ENCODE data around the gene RNF26.

Gene RNF26

GRCh38 chr11:119318240-119319135 is 15.8 kb upstream of the RNF26 start:
- no peak overlapping the region for H3K4me3 ChIP-seq (ENCODE audit: control insufficient read depth, low read depth, low read length)
- no peak for TF ChIP-seq CTCF (conservative IDR thresholded peaks at IDR 0.05; ENCODE audit: control insufficient read depth, insufficient read depth, low read depth, low read length)
- DNase-seq (ENCODE audit: low read depth), result peak; percentile 54

- DNase-seq (ENCODE audit: low read depth), result no peak
- TF ChIP-seq CTCF (conservative IDR thresholded peaks at IDR 0.05; ENCODE audit: control insufficient read depth, insufficient read depth, low read depth, low read length), result no peak
- H3K4me3 ChIP-seq (ENCODE audit: control insufficient read depth, low read depth, low read length), result no peak overlapping the region
Observed at GRCh38 chr11:119319136-119319699, 15.1 kb upstream of the RNF26 start.

GRCh38 chr11:119319700-119320239 is 14.6 kb upstream of the RNF26 start:
- TF ChIP-seq CTCF (conservative IDR thresholded peaks at IDR 0.05; ENCODE audit: control insufficient read depth, insufficient read depth, low read depth, low read length), result no peak
- no peak for DNase-seq (ENCODE audit: low read depth)
- H3K4me3 ChIP-seq (ENCODE audit: control insufficient read depth, low read depth, low read length), result no peak overlapping the region

- DNase-seq (ENCODE audit: low read depth), result no peak
- TF ChIP-seq CTCF (conservative IDR thresholded peaks at IDR 0.05; ENCODE audit: control insufficient read depth, insufficient read depth, low read depth, low read length), result no peak
- H3K4me3 ChIP-seq (ENCODE audit: control insufficient read depth, low read depth, low read length), result peak overlapping the region; percentile 40
Observed at GRCh38 chr11:119320240-119320775, 14.0 kb upstream of the RNF26 start.

- peak overlapping the region; percentile 40 for H3K4me3 ChIP-seq (ENCODE audit: control insufficient read depth, low read depth, low read length)
- DNase-seq (ENCODE audit: low read depth), result peak; percentile 25
- no peak for TF ChIP-seq CTCF (conservative IDR thresholded peaks at IDR 0.05; ENCODE audit: control insufficient read depth, insufficient read depth, low read depth, low read length)
Observed at GRCh38 chr11:119320776-119321524, 13.4 kb upstream of the RNF26 start.

GRCh38 chr11:119322360-119322739 is 12.0 kb upstream of the RNF26 start:
- DNase-seq (ENCODE audit: low read depth), result no peak
- no peak overlapping the region for H3K4me3 ChIP-seq (ENCODE audit: control insufficient read depth, low read depth, low read length)
- no peak for TF ChIP-seq CTCF (conservative IDR thresholded peaks at IDR 0.05; ENCODE audit: control insufficient read depth, insufficient read depth, low read depth, low read length)

Measured in fibroblast of mammary gland (primary cell).